ENCODE data around the gene ZYX. TPM values are rescaled to one million over a fixed set of nuclear protein-coding genes. Genes with fewer than 3 reads are reported as not detected.
"Not testable (repeated sequence)": the region's sequence is repeated elsewhere in the genome, so short reads cannot be mapped to it uniquely, and the experiment has no call there.

The ZYX gene
- polyA plus RNA-seq, 1 of the 3 experiments (the other 2 are of a cell fraction) = 271 TPM

- TF ChIP-seq IRF3 (IDR thresholded peaks at IDR 0.05; ENCODE audit: low read depth, low read length) (no peak), GATA2 (CRISPR knock-in tag; IDR thresholded peaks at IDR 0.05) (no peak)
Observed at GRCh38 chr7:143399642-143400041, 18.5 kb downstream of the ZYX start (continued).

- Histone ChIP-seq H3F3A (replicated peaks; ENCODE audit: insufficient read depth) (peaks cover 2% of the 10 kb centered on the region), H3K4me2 (no peak overlapping the region), H3K79me2 (ENCODE audit: insufficient read depth) (no peaks in the 10 kb centered on the region), H3K4me3 (ENCODE audit: low read depth in 2 of 2, low read length in 1 of 2) (no peak overlapping the region), H3K36me3 (replicated peaks in 1 of 2; ENCODE audit: control insufficient read depth in 1 of 2, insufficient read depth in 2 of 2, low read length in 1 of 2) (no peaks in the 10 kb centered on the region), H3K27ac (ENCODE audit: low read depth in 2 of 2, low read length in 1 of 2) (no peak overlapping the region), H3K9me3 (no peaks in the 10 kb centered on the region), H4K20me1 (ENCODE audit: insufficient read depth) (no peaks in the 10 kb centered on the region), H3K27me3 (ENCODE audit: insufficient read depth) (no peaks in the 10 kb centered on the region), H3K4me1 (ENCODE audit: control insufficient read depth in 1 of 2, insufficient read depth in 2 of 2, low read depth in 1 of 2, low read length in 1 of 2) (peaks cover 0 to 4% of the 10 kb centered on the region in 2 experiments; a peak in 1 of 4 replicates), H3K9ac (no peak overlapping the region), H3K9me2 (no peaks in the 10 kb centered on the region), H2AFZ (ENCODE audit: low read depth) (no peak overlapping the region)
- 70% methylated on average over 11 of the region's 12 CpGs for WGBS (ENCODE audit: low lambda C conversion rate)
- TF ChIP-seq RAD21 (IDR thresholded peaks at IDR 0.05; ENCODE audit: low read length) (no peak), RCOR1 (IDR thresholded peaks at IDR 0.05; ENCODE audit: low read length) (no peak), FOSL2 (IDR thresholded peaks at IDR 0.05; ENCODE audit: borderline replicate concordance, low read depth) (no peak), RXRA (IDR thresholded peaks at IDR 0.05; ENCODE audit: borderline replicate concordance, low read depth) (no peak), USF1 (IDR thresholded peaks at IDR 0.05; ENCODE audit: borderline replicate concordance, low read depth) (no peak), EP300 (IDR thresholded peaks at IDR 0.05; ENCODE audit: borderline replicate concordance in 1 of 2, low read depth in 1 of 2, low read length in 1 of 2) (no peak), GABPA (IDR thresholded peaks at IDR 0.05; ENCODE audit: low read depth) (no peak), JUND (IDR thresholded peaks at IDR 0.05) (no peak), MEF2A (IDR thresholded peaks at IDR 0.05; ENCODE audit: borderline replicate concordance, low read depth) (no peak)
- TF ChIP-seq, protein P1, sequence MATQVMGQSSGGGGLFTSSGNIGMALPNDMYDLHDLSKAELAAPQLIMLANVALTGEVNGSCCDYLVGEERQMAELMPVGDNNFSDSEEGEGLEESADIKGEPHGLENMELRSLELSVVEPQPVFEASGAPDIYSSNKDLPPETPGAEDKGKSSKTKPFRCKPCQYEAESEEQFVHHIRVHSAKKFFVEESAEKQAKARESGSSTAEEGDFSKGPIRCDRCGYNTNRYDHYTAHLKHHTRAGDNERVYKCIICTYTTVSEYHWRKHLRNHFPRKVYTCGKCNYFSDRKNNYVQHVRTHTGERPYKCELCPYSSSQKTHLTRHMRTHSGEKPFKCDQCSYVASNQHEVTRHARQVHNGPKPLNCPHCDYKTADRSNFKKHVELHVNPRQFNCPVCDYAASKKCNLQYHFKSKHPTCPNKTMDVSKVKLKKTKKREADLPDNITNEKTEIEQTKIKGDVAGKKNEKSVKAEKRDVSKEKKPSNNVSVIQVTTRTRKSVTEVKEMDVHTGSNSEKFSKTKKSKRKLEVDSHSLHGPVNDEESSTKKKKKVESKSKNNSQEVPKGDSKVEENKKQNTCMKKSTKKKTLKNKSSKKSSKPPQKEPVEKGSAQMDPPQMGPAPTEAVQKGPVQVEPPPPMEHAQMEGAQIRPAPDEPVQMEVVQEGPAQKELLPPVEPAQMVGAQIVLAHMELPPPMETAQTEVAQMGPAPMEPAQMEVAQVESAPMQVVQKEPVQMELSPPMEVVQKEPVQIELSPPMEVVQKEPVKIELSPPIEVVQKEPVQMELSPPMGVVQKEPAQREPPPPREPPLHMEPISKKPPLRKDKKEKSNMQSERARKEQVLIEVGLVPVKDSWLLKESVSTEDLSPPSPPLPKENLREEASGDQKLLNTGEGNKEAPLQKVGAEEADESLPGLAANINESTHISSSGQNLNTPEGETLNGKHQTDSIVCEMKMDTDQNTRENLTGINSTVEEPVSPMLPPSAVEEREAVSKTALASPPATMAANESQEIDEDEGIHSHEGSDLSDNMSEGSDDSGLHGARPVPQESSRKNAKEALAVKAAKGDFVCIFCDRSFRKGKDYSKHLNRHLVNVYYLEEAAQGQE (IDR thresholded peaks at IDR 0.05; ENCODE audit: low read depth, low read length) = no peak
- no peak for DNase-seq
- CTCF ChIA-PET = interaction anchor here (0.8 to 1.9 kb wide), 2 partner anchors 19 to 21 kb away, joined by 3 to 7 read pairs; no protein-coding TSS in a partner anchor
- POLR2A ChIA-PET = no interaction called here
Observed at GRCh38 chr7:143401265-143401664, 20.1 kb downstream of the ZYX start.

DNA sequence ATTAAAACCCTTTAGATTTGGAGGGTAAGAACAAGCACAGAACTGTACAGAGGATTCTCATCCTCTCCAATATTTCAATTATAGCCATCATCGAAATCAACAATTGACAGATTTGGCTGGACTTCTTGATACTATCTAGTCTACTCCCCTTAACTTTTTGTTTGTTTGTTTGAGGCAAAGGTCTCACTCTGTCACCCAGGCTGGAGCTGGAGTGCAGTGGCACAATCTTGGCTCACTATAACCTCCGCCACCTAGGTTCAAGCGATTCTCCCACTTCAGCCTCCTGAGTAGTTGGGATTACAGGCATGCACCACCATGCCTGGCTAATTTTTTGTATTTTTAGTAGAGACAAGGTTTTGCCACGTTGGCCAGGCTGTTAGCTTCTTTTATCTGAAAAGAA lies 21.1 kb downstream of the ZYX start:
- DNase-seq; H3K9me3 ChIP-seq; H2AFZ ChIP-seq (ENCODE audit: low read depth); H3K27me3 ChIP-seq (ENCODE audit: insufficient read depth); H3F3A ChIP-seq (replicated peaks; ENCODE audit: insufficient read depth); H3K4me3 ChIP-seq (ENCODE audit: low read depth in 2 of 2, low read length in 1 of 2); H3K9me2 ChIP-seq; H3K4me1 ChIP-seq (ENCODE audit: control insufficient read depth in 1 of 2, insufficient read depth in 2 of 2, low read depth in 1 of 2, low read length in 1 of 2); H4K20me1 ChIP-seq (ENCODE audit: insufficient read depth); H3K27ac ChIP-seq (ENCODE audit: low read depth in 2 of 2, low read length in 1 of 2); H3K4me2 ChIP-seq; H3K36me3 ChIP-seq (replicated peaks in 1 of 2; ENCODE audit: control insufficient read depth in 1 of 2, insufficient read depth in 2 of 2, low read length in 1 of 2); H3K79me2 ChIP-seq (ENCODE audit: insufficient read depth); POLR2A ChIA-PET; H3K9ac ChIP-seq: not testable (repeated sequence)
- WGBS (ENCODE audit: low lambda C conversion rate) = 56% methylated on average over 4 of the region's 4 CpGs
- CTCF ChIA-PET = interaction anchor here (0.8 to 8.8 kb wide), 6 partner anchors 8 to 162 kb away, joined by 3 to 68 read pairs (median 5); no protein-coding TSS in a partner anchor
